Cardiac fibroblast (primary cell): ENCODE results near the gene CYP17A1.
"Not testable (repeated sequence)": the region's sequence is repeated elsewhere in the genome, so short reads cannot be mapped to it uniquely, and the experiment has no call there.

ENCODE experiments used
- DNase-seq, 2 donors: peaks; one replicate each; pipeline versions ENCODE4 v3.0.0 to v3.0.0-alpha.2; 2010; ENCODE audit warnings: low read depth in 2 of 2
- H3K4me3 ChIP-seq, 2 donors: replicated peaks in 1 of 2; 1 replicate in 1 of 2; 2 replicates in 1 of 2; pipeline ENCODE4 v1.5.1; 2011; ENCODE audit warnings: low read depth in 2 of 2, low read length in 2 of 2, mild to moderate bottlenecking in 2 of 2, moderate library complexity in 1 of 2
- TF ChIP-seq, protein P1 (sequence below): IDR thresholded peaks from one replicate; pipeline ENCODE4 v1.5.1; 2011; ENCODE audit warnings: low read depth, mild to moderate bottlenecking, low read length, inconsistent platforms

Gene CYP17A1

GRCh38 chr10:102822222-102822621 lies 15.0 kb downstream of the CYP17A1 start:
- DNase-seq, result no peak
- TF ChIP-seq, protein P1, sequence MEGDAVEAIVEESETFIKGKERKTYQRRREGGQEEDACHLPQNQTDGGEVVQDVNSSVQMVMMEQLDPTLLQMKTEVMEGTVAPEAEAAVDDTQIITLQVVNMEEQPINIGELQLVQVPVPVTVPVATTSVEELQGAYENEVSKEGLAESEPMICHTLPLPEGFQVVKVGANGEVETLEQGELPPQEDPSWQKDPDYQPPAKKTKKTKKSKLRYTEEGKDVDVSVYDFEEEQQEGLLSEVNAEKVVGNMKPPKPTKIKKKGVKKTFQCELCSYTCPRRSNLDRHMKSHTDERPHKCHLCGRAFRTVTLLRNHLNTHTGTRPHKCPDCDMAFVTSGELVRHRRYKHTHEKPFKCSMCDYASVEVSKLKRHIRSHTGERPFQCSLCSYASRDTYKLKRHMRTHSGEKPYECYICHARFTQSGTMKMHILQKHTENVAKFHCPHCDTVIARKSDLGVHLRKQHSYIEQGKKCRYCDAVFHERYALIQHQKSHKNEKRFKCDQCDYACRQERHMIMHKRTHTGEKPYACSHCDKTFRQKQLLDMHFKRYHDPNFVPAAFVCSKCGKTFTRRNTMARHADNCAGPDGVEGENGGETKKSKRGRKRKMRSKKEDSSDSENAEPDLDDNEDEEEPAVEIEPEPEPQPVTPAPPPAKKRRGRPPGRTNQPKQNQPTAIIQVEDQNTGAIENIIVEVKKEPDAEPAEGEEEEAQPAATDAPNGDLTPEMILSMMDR, result no peak

GRCh38 chr10:102820008-102820407 lies 17.2 kb downstream of the CYP17A1 start:
- H3K4me3 ChIP-seq, DNase-seq: not testable (repeated sequence)

More at GRCh38 chr10:102822222-102822621, 15.0 kb downstream of the CYP17A1 start:
- no peak overlapping the region for H3K4me3 ChIP-seq

DNA sequence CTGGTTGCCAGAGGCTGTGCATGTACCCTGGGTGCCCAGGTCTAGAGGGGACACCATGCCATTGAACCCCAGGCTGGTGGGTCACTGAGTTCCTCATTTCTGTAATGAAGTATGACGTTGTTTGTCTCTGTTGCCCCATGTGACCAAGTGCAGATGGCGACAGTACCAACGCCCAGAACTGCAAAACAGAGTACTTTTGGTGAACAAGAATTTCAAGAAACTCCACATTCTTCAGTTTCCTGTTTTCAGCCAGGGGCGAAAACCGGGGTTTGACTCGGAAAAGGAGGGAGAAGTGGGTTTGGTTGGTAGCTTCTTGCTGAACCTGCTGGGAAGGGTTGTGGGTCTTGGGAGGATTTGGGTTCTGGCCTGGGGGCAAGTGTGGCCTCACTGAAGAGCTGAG lies 18.2 kb downstream of the CYP17A1 start:
- DNase-seq, result no peak
- TF ChIP-seq, protein P1, result no peak
- no peak overlapping the region for H3K4me3 ChIP-seq

- DNase-seq, result no peak
- no peak overlapping the region for H3K4me3 ChIP-seq
- TF ChIP-seq, protein P1, result no peak
These were observed 20.0 kb downstream of the CYP17A1 start for GRCh38 chr10:102817175-102817574.

DNA sequence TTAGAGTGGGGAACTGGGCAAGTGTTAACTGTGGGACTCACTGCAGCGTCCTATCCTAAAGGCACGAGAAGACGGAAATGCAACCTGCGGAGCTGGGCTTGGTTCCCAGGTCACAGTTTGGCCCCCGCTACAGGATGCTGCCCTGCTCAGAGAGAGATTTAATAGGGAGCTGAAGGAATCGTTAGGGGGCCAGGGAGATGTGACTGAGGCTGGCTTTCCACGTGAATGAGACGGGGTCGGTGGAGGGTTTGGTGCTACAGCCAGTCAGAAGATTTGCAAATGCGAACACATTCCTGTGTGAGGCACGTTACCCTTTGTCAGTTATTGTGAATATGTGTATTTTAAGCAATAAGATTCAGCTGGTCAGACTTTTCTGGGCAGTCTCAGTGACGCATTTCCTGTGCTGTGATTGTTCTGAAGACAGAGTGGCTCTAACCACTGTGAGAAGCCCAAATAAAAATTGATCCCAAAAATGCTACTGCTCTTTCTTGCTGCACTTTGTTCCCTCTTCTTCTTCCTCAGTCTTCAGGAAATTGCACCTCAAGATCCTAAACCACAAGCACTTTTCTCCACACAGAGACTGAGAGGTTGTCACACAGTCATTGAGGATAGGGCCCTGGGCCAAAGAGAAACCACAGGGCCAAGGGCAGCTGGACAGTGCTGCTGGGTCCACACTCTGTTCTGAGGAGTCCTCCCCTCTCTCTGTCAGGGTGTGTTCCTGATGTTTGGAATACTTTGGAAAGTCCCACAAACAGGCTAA lies 21.2 kb downstream of the CYP17A1 start:
- DNase-seq, result peak; percentile 96 to 98
- H3K4me3 ChIP-seq, result no peak overlapping the region
- TF ChIP-seq, protein P1, result no peak

- TF ChIP-seq, protein P1, result peak; percentile 22
- peak; percentile 74 to 89 for DNase-seq
- no peak overlapping the region for H3K4me3 ChIP-seq
These were observed 22.1 kb downstream of the CYP17A1 start for GRCh38 chr10:102814873-102815661.

GRCh38 chr10:102814453-102814871 lies 22.8 kb downstream of the CYP17A1 start:
- DNase-seq, result peak; percentile 70 to 79
- H3K4me3 ChIP-seq, result no peak overlapping the region
- TF ChIP-seq, protein P1, result no peak
